Peyer's patch (tissue), 4 donors: ENCODE measurements around the gene EPHB2. TPM values are rescaled to one million over a fixed set of nuclear protein-coding genes. Genes with fewer than 3 reads are reported as not detected.

Source experiments
- DNase-seq, 3 donors: peaks; one replicate each; pipeline ENCODE4 v3.0.0-alpha.2; 2017 to 2019
- H3K27ac ChIP-seq, 4 donors: fragments of 200-600 bp; sonication (generic); one replicate each; pipeline ENCODE4 v1.5.1; 2016 to 2019
- H3K27me3 ChIP-seq, 2 donors: fragments of 200-600 bp; sonication (generic); one replicate each; pipeline ENCODE4 v1.5.1; 2019
- H3K36me3 ChIP-seq, 3 donors: fragments of 200-600 bp; sonication (generic); one replicate each; pipeline ENCODE4 v1.5.1; 2016 to 2019
- H3K4me1 ChIP-seq, 4 donors: fragments of 200-600 bp; sonication (generic); one replicate each; pipeline ENCODE4 v1.5.1; 2016 to 2019
- H3K4me3 ChIP-seq, 4 donors: fragments of 200-600 bp; sonication (generic); 1 replicate in 3 of 4; 2 replicates in 1 of 4; pipeline ENCODE4 v1.5.1; 2016 to 2019; ENCODE audit warnings: mild to moderate bottlenecking in 1 of 4
- H3K9me3 ChIP-seq, 4 donors: fragments of 200-600 bp; sonication (generic); one replicate each; pipeline ENCODE4 v1.5.1; 2016 to 2019; ENCODE audit warnings: mild to moderate bottlenecking in 1 of 4
- POLR2A ChIP-seq, 2 donors: fragments of 450-650 bp; IDR thresholded peaks; one replicate each; pipeline ENCODE4 v1.5.1; 2017; ENCODE audit warnings: antibody characterized with exemption in 2 of 2, mild to moderate bottlenecking in 2 of 2, moderate library complexity in 2 of 2
- total RNA-seq, 4 donors: library from RNA; depleted of rRNA; stranded (reverse); fragments of >200 nt; gene quantifications; one replicate each; pipeline ENCODE4 v1.1.0, GENCODE V29; 2016
- TF ChIP-seq, protein P1 (sequence below), 6 experiments: fragments of 450-650 bp in 4 of 6; fragments of 200-600 bp in 2 of 6; sonication (generic) in 1 of 6; IDR thresholded peaks; one replicate each; pipeline ENCODE4 v1.5.1; 2017 to 2019; ENCODE audit warnings: antibody characterized with exemption in 6 of 6, mild to moderate bottlenecking in 3 of 6, moderate library complexity in 1 of 6

EPHB2 gene
- total RNA-seq, 4 donors from 2014 or later = 24.5 to 71.0 (median 53.9) TPM

DNA sequence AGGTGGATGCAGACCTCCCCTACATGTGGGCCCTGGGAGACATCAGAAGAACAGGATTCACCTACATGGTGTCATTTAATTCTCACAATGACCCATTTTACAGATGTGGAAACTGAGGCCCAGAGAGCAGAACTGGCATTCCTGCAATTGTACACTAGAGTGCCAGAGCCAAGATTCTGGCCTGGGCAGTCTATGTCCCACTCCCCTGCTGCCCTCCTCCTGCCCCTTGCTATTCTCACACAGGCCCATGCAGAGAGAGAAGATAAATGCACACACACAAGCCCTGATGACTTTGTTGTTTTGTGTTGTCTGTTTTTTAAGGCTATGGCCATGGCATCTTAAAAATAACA is 64.2 kb downstream of the EPHB2 start:
- DNase-seq = no peak
- TF ChIP-seq, protein P1, sequence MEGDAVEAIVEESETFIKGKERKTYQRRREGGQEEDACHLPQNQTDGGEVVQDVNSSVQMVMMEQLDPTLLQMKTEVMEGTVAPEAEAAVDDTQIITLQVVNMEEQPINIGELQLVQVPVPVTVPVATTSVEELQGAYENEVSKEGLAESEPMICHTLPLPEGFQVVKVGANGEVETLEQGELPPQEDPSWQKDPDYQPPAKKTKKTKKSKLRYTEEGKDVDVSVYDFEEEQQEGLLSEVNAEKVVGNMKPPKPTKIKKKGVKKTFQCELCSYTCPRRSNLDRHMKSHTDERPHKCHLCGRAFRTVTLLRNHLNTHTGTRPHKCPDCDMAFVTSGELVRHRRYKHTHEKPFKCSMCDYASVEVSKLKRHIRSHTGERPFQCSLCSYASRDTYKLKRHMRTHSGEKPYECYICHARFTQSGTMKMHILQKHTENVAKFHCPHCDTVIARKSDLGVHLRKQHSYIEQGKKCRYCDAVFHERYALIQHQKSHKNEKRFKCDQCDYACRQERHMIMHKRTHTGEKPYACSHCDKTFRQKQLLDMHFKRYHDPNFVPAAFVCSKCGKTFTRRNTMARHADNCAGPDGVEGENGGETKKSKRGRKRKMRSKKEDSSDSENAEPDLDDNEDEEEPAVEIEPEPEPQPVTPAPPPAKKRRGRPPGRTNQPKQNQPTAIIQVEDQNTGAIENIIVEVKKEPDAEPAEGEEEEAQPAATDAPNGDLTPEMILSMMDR (IDR thresholded peaks at IDR 0.05) = no peak
- no peak for TF ChIP-seq POLR2A (IDR thresholded peaks at IDR 0.05)
- Histone ChIP-seq H3K9me3 (no peaks in the 10 kb centered on the region), H3K4me3 (no peak overlapping the region), H3K36me3 (no peaks in the 10 kb centered on the region), H3K27ac (no peak overlapping the region), H3K27me3 (no peaks in the 10 kb centered on the region), H3K4me1 (peaks cover 0 to 31% (median 0%) of the 10 kb centered on the region in 4 donors)

DNA sequence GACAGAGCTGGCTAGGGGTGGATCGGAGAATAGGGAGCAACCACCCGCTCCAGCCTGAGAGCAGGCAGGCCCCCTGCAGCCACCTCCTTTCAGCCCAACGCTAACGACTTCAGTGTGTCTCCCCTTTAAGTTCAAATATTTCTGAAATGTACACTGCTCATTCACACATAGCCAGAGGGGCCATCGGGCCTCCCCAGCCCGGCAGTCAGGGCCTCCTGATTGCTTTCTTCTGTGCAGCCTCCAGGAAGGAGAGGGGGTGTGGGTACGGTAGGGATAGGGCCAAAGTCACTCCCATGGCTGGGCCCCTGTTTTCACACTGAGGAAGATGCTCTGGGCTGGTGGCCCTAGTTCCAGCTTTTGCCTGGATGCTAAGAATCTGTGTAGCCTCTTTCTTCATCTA is 64.8 kb downstream of the EPHB2 start:
- Histone ChIP-seq H3K27ac (no peak overlapping the region), H3K9me3 (no peaks in the 10 kb centered on the region), H3K4me3 (no peak overlapping the region), H3K27me3 (no peaks in the 10 kb centered on the region), H3K36me3 (no peaks in the 10 kb centered on the region), H3K4me1 (peaks cover 0 to 31% (median 0%) of the 10 kb centered on the region in 4 donors)
- no peak for DNase-seq
- TF ChIP-seq, protein P1 (IDR thresholded peaks at IDR 0.05) = no peak
- no peak for TF ChIP-seq POLR2A (IDR thresholded peaks at IDR 0.05)

DNA sequence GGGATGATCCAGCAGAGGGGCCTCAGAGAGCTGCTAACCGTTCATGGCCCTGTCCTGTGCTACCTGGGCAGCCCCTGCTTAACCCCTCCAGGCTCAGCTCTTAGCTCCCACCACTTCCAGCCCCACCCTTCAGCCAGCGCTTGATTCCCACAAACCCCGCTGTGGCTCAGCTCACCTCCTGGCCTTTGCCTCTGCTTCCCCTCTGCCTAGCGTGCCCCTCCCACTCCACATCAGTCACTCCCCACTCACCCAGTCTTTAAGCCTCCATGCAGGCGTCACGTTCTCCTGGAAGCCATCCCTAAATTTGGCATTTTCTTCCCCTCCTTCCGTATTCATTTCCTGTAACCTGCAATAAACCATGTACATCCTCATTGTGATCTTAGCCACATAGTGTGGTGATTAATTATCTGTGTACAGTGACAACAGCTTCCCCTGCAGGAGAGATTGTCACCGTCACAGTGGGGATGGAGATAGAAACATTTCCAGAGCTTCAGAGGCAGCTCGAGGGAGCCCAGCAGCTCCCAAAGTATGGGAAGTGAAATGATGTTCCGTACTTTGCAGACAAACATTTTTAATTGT is 65.5 kb downstream of the EPHB2 start:
- H3K4me1 ChIP-seq = peaks cover 0 to 31% (median 0%) of the 10 kb centered on the region in 4 donors
- TF ChIP-seq, protein P1 (IDR thresholded peaks at IDR 0.05) = peak in 3 of 6 experiments; percentile 36 to 40 (median 40)
- TF ChIP-seq POLR2A (IDR thresholded peaks at IDR 0.05) = no peak
- no peaks in the 10 kb centered on the region for H3K36me3 ChIP-seq
- no peak overlapping the region for H3K4me3 ChIP-seq
- H3K27ac ChIP-seq = no peak overlapping the region
- no peak for DNase-seq
- no peaks in the 10 kb centered on the region for H3K9me3 ChIP-seq
- no peaks in the 10 kb centered on the region for H3K27me3 ChIP-seq

DNA sequence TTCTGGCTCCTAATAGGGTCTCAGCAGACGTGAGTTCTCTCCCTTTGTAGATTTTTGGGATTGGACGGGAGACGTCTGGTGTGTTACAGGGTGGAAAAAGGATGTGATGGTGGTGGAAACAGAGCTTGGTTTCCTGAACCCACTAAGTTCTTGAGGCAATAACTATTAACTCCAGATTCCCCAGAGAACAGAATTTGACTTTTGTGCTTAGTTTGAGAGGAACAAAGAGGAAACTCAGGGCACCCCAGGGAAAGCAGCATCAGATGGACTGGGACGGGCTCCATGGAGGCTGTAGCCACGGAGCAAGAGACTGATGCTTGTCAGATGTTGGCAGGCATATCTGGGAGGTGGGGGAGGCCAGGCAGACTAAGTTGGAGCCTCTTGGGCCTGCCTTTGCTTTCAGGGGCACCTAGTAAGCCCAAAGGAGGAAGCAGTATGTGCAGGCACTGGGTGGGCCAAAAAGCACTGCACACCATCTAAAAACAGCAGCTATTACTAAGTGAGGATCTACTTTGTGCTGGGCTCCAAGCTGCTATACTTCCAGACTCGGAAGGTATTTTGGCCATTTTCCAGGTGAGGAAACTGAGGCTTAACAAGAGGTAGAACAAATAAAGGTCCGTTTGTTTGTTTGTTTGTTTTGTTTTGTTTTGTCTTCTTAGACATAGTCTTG is 66.9 kb downstream of the EPHB2 start:
- no peaks in the 10 kb centered on the region for H3K36me3 ChIP-seq
- H3K4me1 ChIP-seq = peaks cover 0 to 31% (median 0%) of the 10 kb centered on the region in 4 donors
- H3K27ac ChIP-seq = no peak overlapping the region
- TF ChIP-seq POLR2A (IDR thresholded peaks at IDR 0.05) = no peak
- TF ChIP-seq, protein P1 (IDR thresholded peaks at IDR 0.05) = no peak
- no peaks in the 10 kb centered on the region for H3K9me3 ChIP-seq
- no peak for DNase-seq
- H3K4me3 ChIP-seq = no peak overlapping the region
- H3K27me3 ChIP-seq = no peaks in the 10 kb centered on the region

DNA sequence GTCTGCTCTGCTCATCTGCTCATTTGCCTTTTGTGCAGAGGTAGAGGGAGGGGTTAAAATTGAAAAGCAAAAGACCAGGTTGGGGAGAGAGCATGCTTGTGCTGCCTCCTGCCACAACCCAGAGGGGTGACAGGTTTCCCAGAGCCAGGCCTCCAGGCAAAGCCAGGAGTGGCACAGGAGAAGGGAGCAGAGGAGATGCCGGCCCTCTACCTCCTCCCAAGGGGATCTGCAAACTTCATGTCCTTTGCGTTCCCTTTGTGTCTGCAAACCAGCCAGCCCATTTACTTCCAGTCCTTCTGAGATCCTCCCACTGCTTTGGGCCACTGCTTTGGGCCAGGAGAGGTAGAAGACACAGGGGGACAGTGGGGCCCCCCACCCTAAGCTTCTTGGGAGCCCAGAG is 67.8 kb downstream of the EPHB2 start:
- Histone ChIP-seq H3K4me1 (peaks cover 0 to 31% (median 0%) of the 10 kb centered on the region in 4 donors), H3K27ac (no peak overlapping the region), H3K4me3 (no peak overlapping the region), H3K9me3 (no peaks in the 10 kb centered on the region), H3K36me3 (no peaks in the 10 kb centered on the region), H3K27me3 (no peaks in the 10 kb centered on the region)
- TF ChIP-seq, protein P1 (IDR thresholded peaks at IDR 0.05) = no peak
- TF ChIP-seq POLR2A (IDR thresholded peaks at IDR 0.05) = no peak
- DNase-seq = no peak
